Osteocyte (in vitro differentiated cells): Measurements from ENCODE around the gene LZTS2. TPM values are rescaled to one million over a fixed set of nuclear protein-coding genes. Genes with fewer than 3 reads are reported as not detected.

Source experiments
- DNase-seq: peaks from one replicate; pipeline ENCODE4 v3.0.0; 2021; ENCODE audit warnings: mixed read lengths; ENCODE audit not compliant: unreplicated experiment; ENCODE audit errors: extremely low spot score
- H3K27ac Mint-ChIP-seq: one replicate; pipeline ENCODE4 v1.8.0; 2021; ENCODE audit warnings: mild to moderate bottlenecking, mixed read lengths; ENCODE audit not compliant: unreplicated experiment
- H3K27me3 Mint-ChIP-seq: one replicate; pipeline ENCODE4 v1.8.0; 2021; ENCODE audit warnings: mixed read lengths; ENCODE audit not compliant: unreplicated experiment
- H3K36me3 Mint-ChIP-seq: one replicate; pipeline ENCODE4 v1.8.0; 2021; ENCODE audit warnings: mixed read lengths; ENCODE audit not compliant: unreplicated experiment
- H3K4me1 Mint-ChIP-seq: one replicate; pipeline ENCODE4 v1.8.0; 2021; ENCODE audit warnings: mixed read lengths; ENCODE audit not compliant: unreplicated experiment
- H3K4me3 Mint-ChIP-seq: one replicate; pipeline ENCODE4 v1.8.0; 2021; ENCODE audit warnings: mild to moderate bottlenecking, moderate library complexity, mixed read lengths; ENCODE audit not compliant: unreplicated experiment
- H3K9me3 Mint-ChIP-seq: one replicate; pipeline ENCODE4 v1.8.0; 2021; ENCODE audit warnings: mixed read lengths; ENCODE audit not compliant: unreplicated experiment
- long read RNA-seq: library from polyadenylated mRNA; unstranded; transcript quantifications from one replicate; pipeline ENCODE4 v2.0.0, GENCODE V29; 2021
- total RNA-seq: library from RNA; stranded (reverse); gene quantifications from 2 replicates; pipeline ENCODE4 v1.2.1, GENCODE V29; 2021
- TF ChIP-seq, protein P1 (sequence below): fragments of 200-600 bp; sonication (generic); IDR thresholded peaks from 2 replicates; pipeline ENCODE4 v1.5.0; 2021; ENCODE audit warnings: antibody characterized with exemption, mild to moderate bottlenecking, moderate library complexity

The LZTS2 gene
- total RNA-seq, result 69.9 and 72.1 TPM in 2 replicates
- long read RNA-seq, partial matches to known transcripts, result 3 of 3 reads
- long read RNA-seq, other reads (novel, unspliced or antisense), result 0 of 3 reads

DNA sequence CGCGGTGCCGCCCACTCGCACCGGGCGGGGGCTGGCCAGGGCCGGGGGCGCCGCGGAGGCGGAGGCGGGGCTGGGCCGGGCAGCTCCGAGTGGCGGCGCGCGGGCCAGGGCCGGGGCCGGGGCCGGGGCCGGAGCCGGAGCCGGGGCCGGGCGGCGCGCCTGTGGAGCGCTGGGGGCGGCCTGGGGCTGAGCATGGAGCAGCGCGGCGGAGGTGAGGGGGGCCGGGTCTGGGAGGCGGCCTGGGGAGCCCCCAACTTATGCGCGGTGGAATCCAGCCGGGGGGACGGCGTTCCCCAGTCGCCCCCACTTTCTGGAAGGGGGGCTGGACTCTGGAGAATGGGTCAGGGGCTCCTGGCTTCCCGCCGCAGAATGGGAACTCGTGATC is at the start of gene LZTS2:
TSS of gene LZTS2 (plus strand) at position 67 of the 385 bp plus-strand sequence. CDS start 2,731 bp downstream, outside the sequence.
- Mint-ChIP-seq H3K4me3 (peak within 1 kb of the TSS; percentile 82), H3K27me3 (no peaks in the 10 kb centered on the region), H3K4me1 (peaks cover 32% of the 10 kb centered on the region), H3K36me3 (peaks cover 10% of the 10 kb centered on the region), H3K9me3 (no peaks in the 10 kb centered on the region), H3K27ac (peak within 1 kb of the TSS; percentile 99)
- TF ChIP-seq, protein P1, sequence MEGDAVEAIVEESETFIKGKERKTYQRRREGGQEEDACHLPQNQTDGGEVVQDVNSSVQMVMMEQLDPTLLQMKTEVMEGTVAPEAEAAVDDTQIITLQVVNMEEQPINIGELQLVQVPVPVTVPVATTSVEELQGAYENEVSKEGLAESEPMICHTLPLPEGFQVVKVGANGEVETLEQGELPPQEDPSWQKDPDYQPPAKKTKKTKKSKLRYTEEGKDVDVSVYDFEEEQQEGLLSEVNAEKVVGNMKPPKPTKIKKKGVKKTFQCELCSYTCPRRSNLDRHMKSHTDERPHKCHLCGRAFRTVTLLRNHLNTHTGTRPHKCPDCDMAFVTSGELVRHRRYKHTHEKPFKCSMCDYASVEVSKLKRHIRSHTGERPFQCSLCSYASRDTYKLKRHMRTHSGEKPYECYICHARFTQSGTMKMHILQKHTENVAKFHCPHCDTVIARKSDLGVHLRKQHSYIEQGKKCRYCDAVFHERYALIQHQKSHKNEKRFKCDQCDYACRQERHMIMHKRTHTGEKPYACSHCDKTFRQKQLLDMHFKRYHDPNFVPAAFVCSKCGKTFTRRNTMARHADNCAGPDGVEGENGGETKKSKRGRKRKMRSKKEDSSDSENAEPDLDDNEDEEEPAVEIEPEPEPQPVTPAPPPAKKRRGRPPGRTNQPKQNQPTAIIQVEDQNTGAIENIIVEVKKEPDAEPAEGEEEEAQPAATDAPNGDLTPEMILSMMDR, result no peak
- DNase-seq, result no peak

GRCh38 chr10:100960251-100960650 is 39.4 kb upstream of the LZTS2 start:
- no peak overlapping the region for H3K4me3 Mint-ChIP-seq
- H3K27ac Mint-ChIP-seq, result no peak overlapping the region
- H3K4me1 Mint-ChIP-seq, result no peaks in the 10 kb centered on the region
- peaks cover 52% of the 10 kb centered on the region for H3K36me3 Mint-ChIP-seq
- TF ChIP-seq, protein P1, result no peak
- H3K9me3 Mint-ChIP-seq, result no peaks in the 10 kb centered on the region
- DNase-seq, result no peak
- no peaks in the 10 kb centered on the region for H3K27me3 Mint-ChIP-seq

DNA sequence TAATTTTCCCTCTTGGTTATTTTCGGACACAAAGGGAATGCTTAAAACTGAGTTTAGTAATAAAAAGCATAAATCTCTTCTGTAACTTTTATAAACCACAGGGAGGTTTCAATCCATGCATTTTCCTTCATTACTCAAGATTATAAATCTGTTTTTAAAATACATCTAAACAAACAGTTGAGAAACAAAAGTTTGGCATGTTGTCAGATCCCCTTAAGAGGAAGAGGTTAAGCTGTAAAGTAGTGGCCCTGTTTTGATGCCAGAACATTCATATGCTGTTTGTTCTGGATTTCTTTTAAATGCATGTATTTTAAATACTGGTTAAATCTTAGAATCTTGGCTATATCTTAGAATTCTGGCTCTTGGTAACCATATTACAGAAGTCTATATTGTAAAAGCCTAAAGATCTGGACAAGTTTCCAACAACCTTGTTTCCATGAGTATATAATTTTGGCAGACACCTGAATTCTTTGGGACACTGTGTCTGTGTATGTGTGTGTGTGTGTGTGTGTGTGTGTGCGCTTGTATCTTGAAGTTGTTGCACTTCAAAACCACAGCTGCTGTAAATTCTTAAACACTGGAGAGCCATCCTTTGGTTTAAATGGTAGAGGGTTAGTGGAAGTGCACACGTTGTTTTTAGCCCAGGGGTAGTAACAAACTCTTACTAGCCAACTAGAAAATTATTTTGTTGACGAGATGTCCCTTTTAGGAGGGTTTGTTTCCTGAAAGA is 37.1 kb upstream of the LZTS2 start:
- H3K4me3 Mint-ChIP-seq, result no peak overlapping the region
- no peaks in the 10 kb centered on the region for H3K4me1 Mint-ChIP-seq
- TF ChIP-seq, protein P1, result no peak
- no peak for DNase-seq
- no peak overlapping the region for H3K27ac Mint-ChIP-seq
- H3K36me3 Mint-ChIP-seq, result peaks cover 42% of the 10 kb centered on the region
- no peaks in the 10 kb centered on the region for H3K9me3 Mint-ChIP-seq
- no peaks in the 10 kb centered on the region for H3K27me3 Mint-ChIP-seq

DNA sequence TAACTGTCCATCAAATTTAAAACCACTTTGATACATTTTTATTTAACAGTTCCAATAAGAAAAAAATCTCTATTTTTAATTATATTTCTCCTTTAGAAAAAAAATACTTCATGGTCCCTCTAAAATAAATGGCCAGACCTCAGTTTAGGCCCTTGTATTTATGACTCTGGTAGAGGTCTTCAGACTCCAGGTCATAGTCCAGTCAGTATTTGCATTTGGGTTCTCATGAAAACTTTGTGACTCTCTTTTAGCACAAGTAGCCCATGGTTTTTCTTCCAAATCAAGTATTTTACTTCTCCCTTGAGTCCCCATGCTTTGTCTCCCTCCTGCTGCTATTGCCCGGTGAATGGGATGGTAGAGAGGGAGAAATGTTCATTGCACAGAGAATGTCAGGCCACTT is 35.8 kb upstream of the LZTS2 start:
- H3K9me3 Mint-ChIP-seq, result no peaks in the 10 kb centered on the region
- DNase-seq, result no peak
- TF ChIP-seq, protein P1, result no peak
- H3K27ac Mint-ChIP-seq, result no peak overlapping the region
- H3K4me3 Mint-ChIP-seq, result no peak overlapping the region
- peaks cover 39% of the 10 kb centered on the region for H3K36me3 Mint-ChIP-seq
- no peaks in the 10 kb centered on the region for H3K27me3 Mint-ChIP-seq
- peaks cover 6% of the 10 kb centered on the region for H3K4me1 Mint-ChIP-seq

DNA sequence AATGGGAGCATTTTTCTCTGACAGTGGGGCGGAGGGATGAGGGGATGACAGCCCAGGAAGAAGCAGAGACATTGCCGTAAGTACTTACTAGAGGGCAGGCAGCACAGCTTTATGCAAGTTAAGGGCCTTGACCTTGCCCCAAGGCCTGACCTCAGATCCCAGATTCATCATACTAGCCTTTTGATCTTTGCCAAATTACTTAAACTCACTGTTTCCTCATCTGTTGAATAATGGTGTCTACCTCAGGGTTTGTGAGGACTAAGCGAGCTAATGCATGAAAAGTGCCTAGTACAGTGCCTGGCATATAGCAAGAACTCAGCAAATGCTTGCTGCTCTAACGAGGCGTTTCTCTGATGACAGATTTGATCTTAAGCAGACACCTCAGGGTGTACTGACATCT is 33.8 kb upstream of the LZTS2 start:
- H3K27ac Mint-ChIP-seq, result no peak overlapping the region
- H3K36me3 Mint-ChIP-seq, result peaks cover 23% of the 10 kb centered on the region
- no peak for DNase-seq
- H3K9me3 Mint-ChIP-seq, result no peaks in the 10 kb centered on the region
- no peaks in the 10 kb centered on the region for H3K27me3 Mint-ChIP-seq
- peaks cover 11% of the 10 kb centered on the region for H3K4me1 Mint-ChIP-seq
- no peak overlapping the region for H3K4me3 Mint-ChIP-seq
- TF ChIP-seq, protein P1, result no peak
